Aorta (tissue), 5 donors: ENCODE measurements around the gene AMFR. TPM values are rescaled to one million over a fixed set of nuclear protein-coding genes. Genes with fewer than 3 reads are reported as not detected.

Experiments
- ATAC-seq: fragments of 200-7000 bp; cut with Tn5 transposase; one replicate; pipeline ENCODE4 v1.9.1; 2022; ENCODE audit warnings: moderate library complexity; ENCODE audit not compliant: low FRiP score
- DNase-seq, 2 donors: peaks; one replicate each; pipeline ENCODE4 v3.0.0-alpha.2; 2020
- H3K27ac ChIP-seq, 2 donors: one replicate each; pipeline ENCODE4 v1.5.1; 2013; ENCODE audit warnings: low read length in 2 of 2, mild to moderate bottlenecking in 2 of 2, moderate library complexity in 2 of 2, control low read depth in 1 of 2, inconsistent platforms in 1 of 2, low read depth in 1 of 2
- H3K27me3 ChIP-seq, 2 donors: one replicate each; pipeline ENCODE4 v1.6.1; 2013; ENCODE audit warnings: control low read depth in 1 of 2, low read length in 1 of 2, mild to moderate bottlenecking in 1 of 2, moderate library complexity in 1 of 2; ENCODE audit not compliant: insufficient read depth in 2 of 2, control insufficient read depth in 1 of 2
- H3K36me3 ChIP-seq, 2 donors: one replicate each; pipeline ENCODE4 v1.6.1; 2013; ENCODE audit warnings: control low read depth in 1 of 2, low read length in 1 of 2, mild to moderate bottlenecking in 1 of 2; ENCODE audit not compliant: insufficient read depth in 2 of 2, control insufficient read depth in 1 of 2
- H3K4me1 ChIP-seq, 2 donors: one replicate each; pipeline ENCODE4 v1.6.1; 2013; ENCODE audit warnings: low read length in 2 of 2, control low read depth in 1 of 2, mild to moderate bottlenecking in 1 of 2, moderate library complexity in 1 of 2; ENCODE audit not compliant: insufficient read depth in 2 of 2, control insufficient read depth in 1 of 2
- H3K4me3 ChIP-seq, 2 donors: one replicate each; pipeline ENCODE4 v1.5.1; 2013; ENCODE audit warnings: low read length in 2 of 2, control low read depth in 1 of 2, mild to moderate bottlenecking in 1 of 2
- H3K9me3 ChIP-seq: one replicate; pipeline ENCODE4 v1.6.1; 2013; ENCODE audit warnings: mild to moderate bottlenecking, low read length; ENCODE audit not compliant: control insufficient read depth
- WGBS, 2 donors: extraction: QIAGEN DNeasy Blood & Tissue Kit; methylation state at CpG; one replicate each; pipeline ENCODE4 v1.1.7; 2013; 5-methylcytosine and 5-hydroxymethylcytosine counted together
- intact Hi-C, 2 donors: fragments of 100-400 bp; cut with DNase I; formaldehyde crosslinking; loops; one replicate each; pipeline versions ENCODE4 v1.14.2 to v1.15.0; 2022
- polyA plus RNA-seq, 2 donors: library from polyadenylated mRNA; stranded (reverse); fragments of 200-250 nt; gene quantifications; one replicate each; pipeline ENCODE4 v1.2.3, GENCODE V29; 2013
- total RNA-seq, 2 donors: library from RNA; stranded (reverse); fragmentation: NEBNext Ultra II Directional; extraction: Animal tissue kit (Norgen Biotek cat#: 25700); gene quantifications; one replicate each; pipeline ENCODE4 v1.2.1, GENCODE V29; 2021
- donor health status: healthy with polysubstance abuse.
- donor health status: Bipolar disorder and iron deficiency.
- donor health status: DM: no; HTN: no; CAD: no.
- donor health status: DM: no; HTN: no; CAD: no.
- donor health status: DM: yes; HTN: yes; CAD: no.

The AMFR gene
- total and polyA plus RNA-seq, 4 donors: 34.6 to 124 (median 88.8) TPM

GRCh38 chr16:56346131-56346890, 79.0 kb downstream of the AMFR start:
- H3K4me3 ChIP-seq: no peak overlapping the region
- no peak for ATAC-seq
- intact Hi-C loops: no loop called here
- no peaks in the 10 kb centered on the region for H3K27me3 ChIP-seq
- H3K4me1 ChIP-seq: no peaks in the 10 kb centered on the region
- WGBS, 2 donors: 89 to 93% methylated on average over 15 of the region's 15 CpGs
- H3K27ac ChIP-seq: no peak overlapping the region
- peak; percentile 21 to 56 for DNase-seq
- no peaks in the 10 kb centered on the region for H3K36me3 ChIP-seq
- no peaks in the 10 kb centered on the region for H3K9me3 ChIP-seq

GRCh38 chr16:56345406-56346050, 79.8 kb downstream of the AMFR start:
- Histone ChIP-seq H3K36me3 (no peaks in the 10 kb centered on the region), H3K27ac (no peak overlapping the region), H3K27me3 (no peaks in the 10 kb centered on the region), H3K4me3 (no peak overlapping the region), H3K9me3 (no peaks in the 10 kb centered on the region), H3K4me1 (no peaks in the 10 kb centered on the region)
- WGBS, 2 donors: 86 to 89% methylated on average over 13 of the region's 13 CpGs
- DNase-seq (peak; percentile 33 to 50), ATAC-seq (no peak)
- intact Hi-C loops: no loop called here

- WGBS, 2 donors: 80 to 83% methylated on average over 18 of the region's 18 CpGs
- ATAC-seq (no peak), DNase-seq (peak in 1 of 2 donors; percentile 69)
- Histone ChIP-seq H3K4me3 (no peak overlapping the region), H3K27me3 (no peaks in the 10 kb centered on the region), H3K4me1 (no peaks in the 10 kb centered on the region), H3K9me3 (no peaks in the 10 kb centered on the region), H3K27ac (no peak overlapping the region), H3K36me3 (no peaks in the 10 kb centered on the region)
- intact Hi-C loops: no loop called here
These were observed 80.6 kb downstream of the AMFR start for GRCh38 chr16:56344518-56345405.

GRCh38 chr16:56343661-56344517, 81.5 kb downstream of the AMFR start:
- no peak for ATAC-seq
- H3K36me3 ChIP-seq: no peaks in the 10 kb centered on the region

GRCh38 chr16:56341656-56342399, 83.5 kb downstream of the AMFR start:
- 88 to 89% methylated on average over 9 of the region's 9 CpGs for WGBS, 2 donors
- intact Hi-C loops: no loop called here
- H3K9me3 ChIP-seq: no peaks in the 10 kb centered on the region
- H3K36me3 ChIP-seq: no peaks in the 10 kb centered on the region
- H3K4me3 ChIP-seq: no peak overlapping the region
- H3K4me1 ChIP-seq: no peaks in the 10 kb centered on the region
- DNase-seq (no peak), ATAC-seq (no peak)
- no peaks in the 10 kb centered on the region for H3K27me3 ChIP-seq
- no peak overlapping the region for H3K27ac ChIP-seq

More at GRCh38 chr16:56343661-56344517, 81.5 kb downstream of the AMFR start:
- H3K27me3 ChIP-seq: no peaks in the 10 kb centered on the region
- WGBS, 2 donors: 93% methylated on average over 27 of the region's 27 CpGs
- intact Hi-C loops: no loop called here
- no peaks in the 10 kb centered on the region for H3K4me1 ChIP-seq
- H3K27ac ChIP-seq: no peak overlapping the region
- H3K4me3 ChIP-seq: no peak overlapping the region
- DNase-seq: peak in 1 of 2 donors; percentile 67
- no peaks in the 10 kb centered on the region for H3K9me3 ChIP-seq

GRCh38 chr16:56340864-56341365, 84.4 kb downstream of the AMFR start:
- Histone ChIP-seq H3K27me3 (no peaks in the 10 kb centered on the region), H3K4me1 (no peaks in the 10 kb centered on the region), H3K27ac (no peak overlapping the region), H3K36me3 (no peaks in the 10 kb centered on the region), H3K9me3 (no peaks in the 10 kb centered on the region), H3K4me3 (no peak overlapping the region)
- no peak for ATAC-seq
- 84 to 88% methylated on average over 17 of the region's 17 CpGs for WGBS, 2 donors
- DNase-seq: no peak
- intact Hi-C loops: no loop called here

- no peak for DNase-seq
- intact Hi-C loops: no loop called here
- Histone ChIP-seq H3K27ac (no peak overlapping the region), H3K4me3 (no peak overlapping the region), H3K4me1 (no peaks in the 10 kb centered on the region), H3K27me3 (no peaks in the 10 kb centered on the region), H3K9me3 (no peaks in the 10 kb centered on the region), H3K36me3 (no peaks in the 10 kb centered on the region)
- ATAC-seq: no peak
- whole genome bisulfite sequencing, 2 donors: 93 to 95% methylated on average over 23 of the region's 23 CpGs
These were observed 84.9 kb downstream of the AMFR start for GRCh38 chr16:56340416-56340815.
